ENCODE measurements around the gene CCDC174.

GRCh38 chr3:14640157-14640562, 11.4 kb upstream of the CCDC174 start:
- no peak for TF ChIP-seq CTCF (IDR thresholded peaks at IDR 0.05)
- no peak for TF ChIP-seq EZH2 (IDR thresholded peaks at IDR 0.05; ENCODE audit: borderline replicate concordance, insufficient read depth, low read depth, low read length, poor library complexity, severe bottlenecking)

Measured in B cell (primary cell).